GM23248 (cell line): Measurements from ENCODE around the gene PTGES3. TPM values are rescaled to one million over a fixed set of nuclear protein-coding genes. Genes with fewer than 3 reads are reported as not detected.

Source experiments
- DNase-seq: peaks from one replicate; pipeline ENCODE4 v3.0.0-alpha.2; 2015
- H2AFZ ChIP-seq: fragments of 200-600 bp; sonication (generic); 2 replicates; pipeline ENCODE4 v1.6.1; 2016; ENCODE audit warnings: antibody characterized with exemption
- H3F3A ChIP-seq: fragments of 200-600 bp; sonication (generic); 2 replicates; pipeline ENCODE4 v1.6.1; 2016; ENCODE audit warnings: mild to moderate bottlenecking, antibody characterized with exemption, mixed run types; ENCODE audit not compliant: insufficient read depth
- H3K27ac ChIP-seq: fragments of 200-600 bp; sonication (generic); 2 replicates; pipeline ENCODE4 v1.5.1; 2016; ENCODE audit warnings: mild to moderate bottlenecking
- H3K27me3 ChIP-seq: fragments of 200-600 bp; sonication (generic); replicated peaks from 2 replicates; pipeline ENCODE4 v1.6.1; 2016; ENCODE audit warnings: mild to moderate bottlenecking; ENCODE audit not compliant: insufficient read depth
- H3K36me3 ChIP-seq: fragments of 200-600 bp; sonication (generic); 2 replicates; pipeline ENCODE4 v1.6.1; 2016; ENCODE audit warnings: low read depth, mild to moderate bottlenecking
- H3K4me1 ChIP-seq: fragments of 200-600 bp; sonication (generic); 2 replicates; pipeline ENCODE4 v1.6.1; 2016; ENCODE audit warnings: mild to moderate bottlenecking; ENCODE audit not compliant: insufficient read depth
- H3K4me2 ChIP-seq: fragments of 200-600 bp; sonication (generic); one replicate; pipeline ENCODE4 v1.6.1; 2016; ENCODE audit warnings: mild to moderate bottlenecking; ENCODE audit not compliant: unreplicated experiment
- H3K4me3 ChIP-seq: fragments of 200-600 bp; sonication (generic); 2 replicates; pipeline ENCODE4 v1.5.1; 2016; ENCODE audit warnings: mild to moderate bottlenecking
- H3K79me2 ChIP-seq: fragments of 200-600 bp; sonication (generic); 2 replicates; pipeline ENCODE4 v1.6.1; 2016; ENCODE audit warnings: mild to moderate bottlenecking; ENCODE audit not compliant: insufficient read depth
- H3K9ac ChIP-seq: fragments of 200-600 bp; sonication (generic); 2 replicates; pipeline ENCODE4 v1.6.1; 2016; ENCODE audit warnings: mild to moderate bottlenecking
- H3K9me2 ChIP-seq: fragments of 200-600 bp; sonication (generic); 2 replicates; pipeline ENCODE4 v1.6.1; 2016; ENCODE audit warnings: mixed run types, mild to moderate bottlenecking, moderate library complexity; ENCODE audit not compliant: insufficient read depth
- H3K9me3 ChIP-seq: fragments of 200-600 bp; sonication (generic); one replicate; pipeline ENCODE4 v1.6.1; 2017; ENCODE audit warnings: low read depth
- H4K20me1 ChIP-seq: fragments of 200-600 bp; sonication (generic); 2 replicates; pipeline ENCODE4 v1.6.0; 2016; ENCODE audit not compliant: insufficient read depth
- EZH2 ChIP-seq: fragments of 200-600 bp; sonication (generic); IDR thresholded peaks from 2 replicates; pipeline ENCODE4 v1.6.1; 2018; ENCODE audit warnings: antibody characterized with exemption, mild to moderate bottlenecking; ENCODE audit not compliant: insufficient read depth, poor library complexity, severe bottlenecking
- EZH2phosphoT487 ChIP-seq: fragments of 200-600 bp; sonication (generic); IDR thresholded peaks from 2 replicates; pipeline ENCODE4 v1.6.1; 2018; ENCODE audit warnings: antibody characterized with exemption, moderate library complexity, mild to moderate bottlenecking, low read depth; ENCODE audit not compliant: insufficient read depth
- WGBS, 2 experiments: methylation state at CpG; one replicate each; pipeline ENCODE4 v1.1.6; 2015 to 2017; ENCODE audit warnings: low lambda C conversion rate in 2 of 2, low coverage in 1 of 2; ENCODE audit errors: missing lambda C conversion rate in 2 of 2; 5-methylcytosine and 5-hydroxymethylcytosine counted together
- in situ Hi-C: fragments of 300-500 bp; cut with MboI; formaldehyde crosslinking; loops from 2 replicates; pipeline ENCODE4 v1.15.0; 2020
- polyA plus RNA-seq: library from polyadenylated mRNA; unstranded; fragments of >200 nt; fragmentation: Nextera tagmentation; extraction: Ambion mirVana; gene quantifications from 2 replicates; pipeline ENCODE4 v1.2.1, GENCODE V29; 2016
- total RNA-seq: library from RNA; depleted of rRNA; stranded (reverse); fragments of >200 nt; shearing (Covaris generic); gene quantifications from 2 replicates; pipeline ENCODE4 v1.2.3, GENCODE V29; 2014

PTGES3 gene
- total and polyA plus RNA-seq, 2 experiments from 2014 or later = 79.9 to 237 TPM

GRCh38 chr12:56722832-56723231 lies 34.7 kb upstream of the PTGES3 start:
- 46 to 48% methylated on average over 4 of the region's 4 CpGs for WGBS, 2 experiments
- no peaks in the 10 kb centered on the region for H3K9me2 ChIP-seq
- H3K79me2 ChIP-seq = peaks cover 73% of the 10 kb centered on the region
- H3K4me2 ChIP-seq = peak overlapping the region; percentile 95
- peaks cover 16% of the 10 kb centered on the region for H3K36me3 ChIP-seq
- H3F3A ChIP-seq = peaks cover 41% of the 10 kb centered on the region
- no peak overlapping the region for H2AFZ ChIP-seq
- in situ Hi-C loops = no loop called here
- H3K27me3 ChIP-seq = no peaks in the 10 kb centered on the region
- H4K20me1 ChIP-seq = peaks cover 25% of the 10 kb centered on the region
- H3K4me3 ChIP-seq = peak overlapping the region; percentile 95
- peak overlapping the region; percentile 99 for H3K9ac ChIP-seq
- peak overlapping the region; percentile 90 for H3K27ac ChIP-seq
- no peak for TF ChIP-seq EZH2phosphoT487
- no peak for TF ChIP-seq EZH2
- no peaks in the 10 kb centered on the region for H3K9me3 ChIP-seq
- H3K4me1 ChIP-seq = peaks cover 32% of the 10 kb centered on the region
- DNase-seq = no peak

- Histone ChIP-seq H3K4me3 (peak overlapping the region; percentile 95), H3K79me2 (peaks cover 84% of the 10 kb centered on the region), H3K4me1 (peaks cover 32% of the 10 kb centered on the region), H3F3A (peaks cover 41% of the 10 kb centered on the region), H2AFZ (no peak overlapping the region), H3K4me2 (peak overlapping the region; percentile 95), H3K27ac (peak overlapping the region; percentile 90), H3K36me3 (peaks cover 16% of the 10 kb centered on the region), H3K9ac (peak overlapping the region; percentile 99), H3K27me3 (no peaks in the 10 kb centered on the region), H3K9me2 (no peaks in the 10 kb centered on the region), H3K9me3 (no peaks in the 10 kb centered on the region), H4K20me1 (peaks cover 25% of the 10 kb centered on the region)
- in situ Hi-C loops = no loop called here
- TF ChIP-seq EZH2 (no peak), EZH2phosphoT487 (no peak)
- 77 to 86% methylated on average over 2 of the region's 2 CpGs for WGBS, 2 experiments
- DNase-seq = no peak
Observed at GRCh38 chr12:56721721-56722120, 33.6 kb upstream of the PTGES3 start.

DNA sequence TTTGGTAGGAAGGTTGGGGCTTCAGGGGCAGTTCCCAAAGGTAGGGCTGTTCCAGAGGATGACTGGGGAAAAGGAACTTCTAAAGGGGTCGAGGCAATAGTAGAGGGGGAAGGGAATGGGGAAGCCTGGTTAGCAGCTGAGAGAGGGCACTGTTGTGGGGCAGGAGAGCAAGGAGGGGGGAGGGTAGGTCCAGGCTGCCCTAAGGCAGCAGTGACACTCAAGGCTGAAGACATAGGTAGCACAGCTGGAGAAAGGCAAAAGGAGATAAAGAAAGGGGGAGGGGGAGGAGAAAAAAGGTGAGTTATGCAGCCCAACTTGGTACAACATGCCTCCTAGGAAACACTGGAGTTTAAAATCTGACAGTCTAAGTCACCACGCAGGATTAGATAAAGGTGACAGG lies 33.1 kb upstream of the PTGES3 start:
- 44 to 72% methylated on average over 2 of the region's 2 CpGs for WGBS, 2 experiments
- in situ Hi-C loops = no loop called here
- Histone ChIP-seq H4K20me1 (peaks cover 29% of the 10 kb centered on the region), H3K9ac (peak overlapping the region; percentile 99; the same call in 1 of the 2 replicates), H3K27me3 (no peaks in the 10 kb centered on the region), H3K4me1 (peaks cover 36% of the 10 kb centered on the region), H3K4me2 (peak overlapping the region; percentile 95), H3K4me3 (0 out of 2 replicates have a peak overlapping the region, but pooled peaks have one; percentile 95), H3K9me2 (no peaks in the 10 kb centered on the region), H3F3A (peaks cover 39% of the 10 kb centered on the region), H3K36me3 (peaks cover 16% of the 10 kb centered on the region), H3K79me2 (peaks cover 89% of the 10 kb centered on the region), H3K27ac (peak overlapping the region; percentile 90), H3K9me3 (no peaks in the 10 kb centered on the region), H2AFZ (no peak overlapping the region)
- no peak for DNase-seq
- TF ChIP-seq EZH2 (no peak), EZH2phosphoT487 (no peak)

- Histone ChIP-seq H4K20me1 (peaks cover 33% of the 10 kb centered on the region), H3F3A (peaks cover 34% of the 10 kb centered on the region), H3K79me2 (peaks cover 94% of the 10 kb centered on the region), H3K9ac (no peak overlapping the region), H3K36me3 (peaks cover 16% of the 10 kb centered on the region), H3K4me1 (peaks cover 32% of the 10 kb centered on the region), H3K4me2 (no peak overlapping the region), H3K4me3 (no peak overlapping the region), H3K27ac (peak overlapping the region; percentile 90; the same call in 1 of the 2 replicates), H2AFZ (no peak overlapping the region), H3K27me3 (no peaks in the 10 kb centered on the region), H3K9me3 (no peaks in the 10 kb centered on the region), H3K9me2 (no peaks in the 10 kb centered on the region)
- no peak for DNase-seq
- 79 to 100% methylated on average over 1 of the region's 1 CpG for WGBS, 2 experiments
- TF ChIP-seq EZH2 (no peak), EZH2phosphoT487 (no peak)
- in situ Hi-C loops = no loop called here
Observed at GRCh38 chr12:56720731-56721151, 32.7 kb upstream of the PTGES3 start.

- Histone ChIP-seq H3K36me3 (peaks cover 31% of the 10 kb centered on the region), H3K4me2 (no peak overlapping the region), H3K27me3 (no peaks in the 10 kb centered on the region), H3K9me2 (no peaks in the 10 kb centered on the region), H3K9me3 (no peaks in the 10 kb centered on the region), H3K9ac (no peak overlapping the region), H3F3A (peaks cover 48% of the 10 kb centered on the region), H3K79me2 (peaks cover 100% of the 10 kb centered on the region), H3K27ac (no peak overlapping the region), H2AFZ (no peak overlapping the region), H3K4me3 (no peak overlapping the region), H3K4me1 (peaks cover 30% of the 10 kb centered on the region), H4K20me1 (peaks cover 50% of the 10 kb centered on the region)
- no peak for TF ChIP-seq EZH2phosphoT487
- no peak for TF ChIP-seq EZH2
- no peak for DNase-seq
- in situ Hi-C loops = no loop called here
Observed at GRCh38 chr12:56719056-56719455, 31.0 kb upstream of the PTGES3 start.
